Peyer's patch (tissue), 4 donors: ENCODE results near the gene TIMD4. TPM values are rescaled to one million over a fixed set of nuclear protein-coding genes. Genes with fewer than 3 reads are reported as not detected.
"Not testable (repeated sequence)": the region's sequence is repeated elsewhere in the genome, so short reads cannot be mapped to it uniquely, and the experiment has no call there.

Experiments
- DNase-seq, 3 donors: peaks; one replicate each; pipeline ENCODE4 v3.0.0-alpha.2; 2017 to 2019
- H3K27ac ChIP-seq, 4 donors: fragments of 200-600 bp; sonication (generic); one replicate each; pipeline ENCODE4 v1.5.1; 2016 to 2019
- H3K27me3 ChIP-seq, 2 donors: fragments of 200-600 bp; sonication (generic); one replicate each; pipeline ENCODE4 v1.5.1; 2019
- H3K36me3 ChIP-seq, 3 donors: fragments of 200-600 bp; sonication (generic); one replicate each; pipeline ENCODE4 v1.5.1; 2016 to 2019
- H3K4me1 ChIP-seq, 4 donors: fragments of 200-600 bp; sonication (generic); one replicate each; pipeline ENCODE4 v1.5.1; 2016 to 2019
- H3K4me3 ChIP-seq, 4 donors: fragments of 200-600 bp; sonication (generic); 1 replicate in 3 of 4; 2 replicates in 1 of 4; pipeline ENCODE4 v1.5.1; 2016 to 2019; ENCODE audit warnings: mild to moderate bottlenecking in 1 of 4
- H3K9me3 ChIP-seq, 4 donors: fragments of 200-600 bp; sonication (generic); one replicate each; pipeline ENCODE4 v1.5.1; 2016 to 2019; ENCODE audit warnings: mild to moderate bottlenecking in 1 of 4
- CTCF ChIP-seq, 6 experiments: fragments of 450-650 bp in 4 of 6; fragments of 200-600 bp in 2 of 6; sonication (generic) in 1 of 6; IDR thresholded peaks; one replicate each; pipeline ENCODE4 v1.5.1; 2017 to 2019; ENCODE audit warnings: antibody characterized with exemption in 6 of 6, mild to moderate bottlenecking in 3 of 6, moderate library complexity in 1 of 6
- POLR2A ChIP-seq, 2 donors: fragments of 450-650 bp; IDR thresholded peaks; one replicate each; pipeline ENCODE4 v1.5.1; 2017; ENCODE audit warnings: antibody characterized with exemption in 2 of 2, mild to moderate bottlenecking in 2 of 2, moderate library complexity in 2 of 2
- total RNA-seq, 4 donors: library from RNA; depleted of rRNA; stranded (reverse); fragments of >200 nt; gene quantifications; one replicate each; pipeline ENCODE4 v1.1.0, GENCODE V29; 2016

The TIMD4 gene
- total RNA-seq, 4 donors from 2014 or later = 2.5 TPM; not detected in 3

- Histone ChIP-seq H3K36me3 (no peaks in the 10 kb centered on the region), H3K4me1 (no peaks in the 10 kb centered on the region), H3K4me3 (no peak overlapping the region), H3K27ac (no peak overlapping the region), H3K27me3 (no peaks in the 10 kb centered on the region), H3K9me3 (no peaks in the 10 kb centered on the region)
- no peak for TF ChIP-seq POLR2A (IDR thresholded peaks at IDR 0.05)
- TF ChIP-seq CTCF (IDR thresholded peaks at IDR 0.05) = no peak
- DNase-seq = no peak
These were observed 11.7 kb downstream of the TIMD4 start for GRCh38 chr5:156951359-156951758.

GRCh38 chr5:156950716-156951115 lies 12.3 kb downstream of the TIMD4 start:
- no peak for TF ChIP-seq CTCF (IDR thresholded peaks at IDR 0.05)
- TF ChIP-seq POLR2A (IDR thresholded peaks at IDR 0.05) = no peak
- no peak for DNase-seq
- no peaks in the 10 kb centered on the region for H3K36me3 ChIP-seq
- no peaks in the 10 kb centered on the region for H3K9me3 ChIP-seq
- H3K27ac ChIP-seq = no peak overlapping the region
- no peaks in the 10 kb centered on the region for H3K27me3 ChIP-seq
- no peak overlapping the region for H3K4me3 ChIP-seq
- no peaks in the 10 kb centered on the region for H3K4me1 ChIP-seq

GRCh38 chr5:156949424-156949823 lies 13.6 kb downstream of the TIMD4 start:
- Histone ChIP-seq H3K4me1 (no peaks in the 10 kb centered on the region), H3K27me3 (no peaks in the 10 kb centered on the region), H3K27ac (no peak overlapping the region), H3K36me3 (no peaks in the 10 kb centered on the region), H3K9me3 (no peaks in the 10 kb centered on the region), H3K4me3 (no peak overlapping the region)
- no peak for DNase-seq
- TF ChIP-seq POLR2A (IDR thresholded peaks at IDR 0.05) = no peak
- no peak for TF ChIP-seq CTCF (IDR thresholded peaks at IDR 0.05)

GRCh38 chr5:156947925-156948324 lies 15.1 kb downstream of the TIMD4 start:
- DNase-seq = no peak

GRCh38 chr5:156942064-156942463 lies 21.0 kb downstream of the TIMD4 start:
- TF ChIP-seq POLR2A (IDR thresholded peaks at IDR 0.05) (no peak), CTCF (IDR thresholded peaks at IDR 0.05) (no peak)
- H3K27ac ChIP-seq = no peak overlapping the region
- H3K4me1 ChIP-seq = no peaks in the 10 kb centered on the region
- H3K36me3 ChIP-seq = no peaks in the 10 kb centered on the region
- H3K4me3 ChIP-seq = no peak overlapping the region
- H3K9me3 ChIP-seq = no peaks in the 10 kb centered on the region
- DNase-seq = no peak
- H3K27me3 ChIP-seq = no peaks in the 10 kb centered on the region

More at GRCh38 chr5:156947925-156948324, 15.1 kb downstream of the TIMD4 start:
- Histone ChIP-seq H3K4me1 (no peaks in the 10 kb centered on the region), H3K4me3 (no peak overlapping the region), H3K27ac (no peak overlapping the region), H3K9me3 (no peaks in the 10 kb centered on the region), H3K27me3 (no peaks in the 10 kb centered on the region), H3K36me3 (no peaks in the 10 kb centered on the region)
- TF ChIP-seq POLR2A (IDR thresholded peaks at IDR 0.05) (no peak), CTCF (IDR thresholded peaks at IDR 0.05) (no peak)

- not testable (repeated sequence) for H3K4me1 ChIP-seq, H3K4me3 ChIP-seq, H3K9me3 ChIP-seq, H3K36me3 ChIP-seq, DNase-seq, H3K27ac ChIP-seq, H3K27me3 ChIP-seq
These were observed 22.6 kb downstream of the TIMD4 start for GRCh38 chr5:156940462-156940861.
